Liver (tissue), 3 donors: ENCODE data around the gene PCNT.

ENCODE experiments used
- ATF3 ChIP-seq: IDR thresholded peaks from 2 replicates; pipeline ENCODE4 v1.6.1; 2016; ENCODE audit warnings: antibody characterized with exemption
- EGR1 ChIP-seq, 2 donors: IDR thresholded peaks; 2 replicates each; pipeline ENCODE4 v1.6.1; 2016 to 2018; ENCODE audit warnings: antibody characterized with exemption in 2 of 2, low read depth in 2 of 2
- FOXA1 ChIP-seq: IDR thresholded peaks from 2 replicates; pipeline ENCODE4 v1.6.1; 2016; ENCODE audit warnings: antibody characterized with exemption
- SP1 ChIP-seq: IDR thresholded peaks from 2 replicates; pipeline ENCODE4 v1.6.1; 2018; ENCODE audit warnings: antibody characterized with exemption, mild to moderate bottlenecking
- TAF1 ChIP-seq: conservative IDR thresholded peaks from 2 replicates; pipeline ENCODE4 v1.6.1; 2016; ENCODE audit warnings: antibody characterized with exemption, mild to moderate bottlenecking
- YY1 ChIP-seq: IDR thresholded peaks from 2 replicates; pipeline ENCODE4 v1.6.1; 2016; ENCODE audit warnings: antibody characterized with exemption, mild to moderate bottlenecking
- TF ChIP-seq, protein P1 (sequence below): IDR thresholded peaks from 2 replicates; pipeline ENCODE4 v1.6.1; 2016; ENCODE audit warnings: antibody characterized with exemption
- TF ChIP-seq, protein P2 (sequence below): fragments of 150-350 bp; IDR thresholded peaks from 2 replicates; pipeline ENCODE4 v1.5.1; 2017; ENCODE audit warnings: improper control_type of control experiment, low read depth, low read length; ENCODE audit not compliant: missing input control
- TF ChIP-seq, protein P3 (sequence below): IDR thresholded peaks from 2 replicates; pipeline ENCODE4 v1.6.1; 2016; ENCODE audit warnings: antibody characterized with exemption, mild to moderate bottlenecking
- donor health status: healthy.
- donor health status: healthy.

- TF ChIP-seq, protein P1, sequence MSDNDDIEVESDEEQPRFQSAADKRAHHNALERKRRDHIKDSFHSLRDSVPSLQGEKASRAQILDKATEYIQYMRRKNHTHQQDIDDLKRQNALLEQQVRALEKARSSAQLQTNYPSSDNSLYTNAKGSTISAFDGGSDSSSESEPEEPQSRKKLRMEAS = no peak
- TF ChIP-seq, protein P2, sequence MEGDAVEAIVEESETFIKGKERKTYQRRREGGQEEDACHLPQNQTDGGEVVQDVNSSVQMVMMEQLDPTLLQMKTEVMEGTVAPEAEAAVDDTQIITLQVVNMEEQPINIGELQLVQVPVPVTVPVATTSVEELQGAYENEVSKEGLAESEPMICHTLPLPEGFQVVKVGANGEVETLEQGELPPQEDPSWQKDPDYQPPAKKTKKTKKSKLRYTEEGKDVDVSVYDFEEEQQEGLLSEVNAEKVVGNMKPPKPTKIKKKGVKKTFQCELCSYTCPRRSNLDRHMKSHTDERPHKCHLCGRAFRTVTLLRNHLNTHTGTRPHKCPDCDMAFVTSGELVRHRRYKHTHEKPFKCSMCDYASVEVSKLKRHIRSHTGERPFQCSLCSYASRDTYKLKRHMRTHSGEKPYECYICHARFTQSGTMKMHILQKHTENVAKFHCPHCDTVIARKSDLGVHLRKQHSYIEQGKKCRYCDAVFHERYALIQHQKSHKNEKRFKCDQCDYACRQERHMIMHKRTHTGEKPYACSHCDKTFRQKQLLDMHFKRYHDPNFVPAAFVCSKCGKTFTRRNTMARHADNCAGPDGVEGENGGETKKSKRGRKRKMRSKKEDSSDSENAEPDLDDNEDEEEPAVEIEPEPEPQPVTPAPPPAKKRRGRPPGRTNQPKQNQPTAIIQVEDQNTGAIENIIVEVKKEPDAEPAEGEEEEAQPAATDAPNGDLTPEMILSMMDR = no peak
- TF ChIP-seq YY1 (no peak), TAF1 (no peak), FOXA1 (no peak), ATF3 (no peak), SP1 (no peak), EGR1 (IDR thresholded peaks at IDR 0.05; ENCODE audit: low read depth in 2 of 2) (no peak)
- TF ChIP-seq, protein P3, sequence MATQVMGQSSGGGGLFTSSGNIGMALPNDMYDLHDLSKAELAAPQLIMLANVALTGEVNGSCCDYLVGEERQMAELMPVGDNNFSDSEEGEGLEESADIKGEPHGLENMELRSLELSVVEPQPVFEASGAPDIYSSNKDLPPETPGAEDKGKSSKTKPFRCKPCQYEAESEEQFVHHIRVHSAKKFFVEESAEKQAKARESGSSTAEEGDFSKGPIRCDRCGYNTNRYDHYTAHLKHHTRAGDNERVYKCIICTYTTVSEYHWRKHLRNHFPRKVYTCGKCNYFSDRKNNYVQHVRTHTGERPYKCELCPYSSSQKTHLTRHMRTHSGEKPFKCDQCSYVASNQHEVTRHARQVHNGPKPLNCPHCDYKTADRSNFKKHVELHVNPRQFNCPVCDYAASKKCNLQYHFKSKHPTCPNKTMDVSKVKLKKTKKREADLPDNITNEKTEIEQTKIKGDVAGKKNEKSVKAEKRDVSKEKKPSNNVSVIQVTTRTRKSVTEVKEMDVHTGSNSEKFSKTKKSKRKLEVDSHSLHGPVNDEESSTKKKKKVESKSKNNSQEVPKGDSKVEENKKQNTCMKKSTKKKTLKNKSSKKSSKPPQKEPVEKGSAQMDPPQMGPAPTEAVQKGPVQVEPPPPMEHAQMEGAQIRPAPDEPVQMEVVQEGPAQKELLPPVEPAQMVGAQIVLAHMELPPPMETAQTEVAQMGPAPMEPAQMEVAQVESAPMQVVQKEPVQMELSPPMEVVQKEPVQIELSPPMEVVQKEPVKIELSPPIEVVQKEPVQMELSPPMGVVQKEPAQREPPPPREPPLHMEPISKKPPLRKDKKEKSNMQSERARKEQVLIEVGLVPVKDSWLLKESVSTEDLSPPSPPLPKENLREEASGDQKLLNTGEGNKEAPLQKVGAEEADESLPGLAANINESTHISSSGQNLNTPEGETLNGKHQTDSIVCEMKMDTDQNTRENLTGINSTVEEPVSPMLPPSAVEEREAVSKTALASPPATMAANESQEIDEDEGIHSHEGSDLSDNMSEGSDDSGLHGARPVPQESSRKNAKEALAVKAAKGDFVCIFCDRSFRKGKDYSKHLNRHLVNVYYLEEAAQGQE = no peak
Observed at GRCh38 chr21:46347791-46348381, 23.9 kb downstream of the PCNT start.
